GM12874 (cell line): ENCODE measurements around the gene CX3CL1.

Source experiments
- TF ChIP-seq, protein P1 (sequence below): IDR thresholded peaks from 2 replicates; pipeline ENCODE4 v1.5.1; 2011; ENCODE audit warnings: low read depth, mild to moderate bottlenecking, control low read depth, low read length, moderate library complexity; ENCODE audit not compliant: insufficient read depth

CX3CL1 gene

DNA sequence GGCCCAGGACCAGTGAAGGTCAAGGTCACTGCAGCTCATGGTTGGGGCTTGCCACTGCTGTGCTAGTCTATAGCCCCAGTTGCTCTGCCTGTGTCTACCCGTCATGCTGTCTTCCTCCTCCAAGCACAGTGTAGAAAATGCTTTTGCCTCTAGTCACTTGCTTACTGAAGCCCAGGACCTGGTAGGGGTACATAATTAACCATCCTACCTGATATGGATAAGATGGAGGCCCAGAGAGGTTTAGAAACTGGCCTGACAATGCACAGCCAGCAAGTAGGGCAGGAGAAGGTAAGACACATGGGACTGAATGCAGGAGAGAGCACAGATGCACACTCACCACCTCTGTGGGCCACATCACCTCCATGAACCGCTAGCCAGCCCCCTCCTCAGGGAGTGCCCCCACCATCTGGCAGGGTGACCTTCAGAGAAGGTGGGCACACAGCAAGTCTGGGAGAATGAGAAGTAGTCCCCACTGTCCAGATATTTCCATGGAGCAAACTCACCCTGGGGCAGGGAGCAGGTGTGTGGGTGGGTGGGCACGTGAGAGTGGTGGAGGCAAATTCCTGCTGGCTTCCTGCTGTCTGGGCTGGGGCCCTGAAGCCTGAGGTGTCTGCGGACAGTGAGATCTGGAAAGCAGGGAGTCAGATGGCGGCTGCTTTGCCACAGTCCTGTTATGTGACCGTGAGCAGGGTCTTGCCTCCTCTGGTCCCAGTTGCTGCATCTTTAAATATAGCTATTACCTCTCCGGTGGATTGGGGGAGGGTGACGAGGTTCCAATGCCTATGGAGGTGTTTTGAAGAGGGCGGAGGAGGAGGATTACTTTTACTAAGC lies 1.0 kb downstream of the CX3CL1 start:
- TF ChIP-seq, protein P1, sequence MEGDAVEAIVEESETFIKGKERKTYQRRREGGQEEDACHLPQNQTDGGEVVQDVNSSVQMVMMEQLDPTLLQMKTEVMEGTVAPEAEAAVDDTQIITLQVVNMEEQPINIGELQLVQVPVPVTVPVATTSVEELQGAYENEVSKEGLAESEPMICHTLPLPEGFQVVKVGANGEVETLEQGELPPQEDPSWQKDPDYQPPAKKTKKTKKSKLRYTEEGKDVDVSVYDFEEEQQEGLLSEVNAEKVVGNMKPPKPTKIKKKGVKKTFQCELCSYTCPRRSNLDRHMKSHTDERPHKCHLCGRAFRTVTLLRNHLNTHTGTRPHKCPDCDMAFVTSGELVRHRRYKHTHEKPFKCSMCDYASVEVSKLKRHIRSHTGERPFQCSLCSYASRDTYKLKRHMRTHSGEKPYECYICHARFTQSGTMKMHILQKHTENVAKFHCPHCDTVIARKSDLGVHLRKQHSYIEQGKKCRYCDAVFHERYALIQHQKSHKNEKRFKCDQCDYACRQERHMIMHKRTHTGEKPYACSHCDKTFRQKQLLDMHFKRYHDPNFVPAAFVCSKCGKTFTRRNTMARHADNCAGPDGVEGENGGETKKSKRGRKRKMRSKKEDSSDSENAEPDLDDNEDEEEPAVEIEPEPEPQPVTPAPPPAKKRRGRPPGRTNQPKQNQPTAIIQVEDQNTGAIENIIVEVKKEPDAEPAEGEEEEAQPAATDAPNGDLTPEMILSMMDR = no peak

DNA sequence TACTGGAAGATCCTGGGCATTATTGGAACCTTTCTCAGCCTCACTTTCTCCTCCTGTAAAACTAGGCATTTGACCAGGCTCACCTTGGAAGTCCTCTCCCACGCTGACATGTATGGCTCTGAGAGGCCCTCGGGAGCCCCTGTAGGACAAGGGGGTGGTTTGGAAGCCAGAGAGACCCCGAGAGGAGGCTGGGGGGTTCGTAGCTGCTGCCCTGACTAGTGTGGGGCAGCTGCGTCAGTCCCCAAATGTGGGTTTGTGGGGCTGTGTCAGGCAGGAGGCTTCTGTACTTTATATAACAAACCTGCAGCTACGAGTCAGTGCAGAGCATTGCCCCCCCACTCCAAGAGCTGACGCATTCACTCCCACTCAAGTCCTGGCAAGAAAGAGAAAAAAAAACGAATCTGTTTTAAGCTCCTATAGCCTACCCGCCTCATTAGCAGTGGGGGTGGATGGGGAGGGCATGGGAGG lies 1.8 kb downstream of the CX3CL1 start:
- TF ChIP-seq, protein P1 = no peak

DNA sequence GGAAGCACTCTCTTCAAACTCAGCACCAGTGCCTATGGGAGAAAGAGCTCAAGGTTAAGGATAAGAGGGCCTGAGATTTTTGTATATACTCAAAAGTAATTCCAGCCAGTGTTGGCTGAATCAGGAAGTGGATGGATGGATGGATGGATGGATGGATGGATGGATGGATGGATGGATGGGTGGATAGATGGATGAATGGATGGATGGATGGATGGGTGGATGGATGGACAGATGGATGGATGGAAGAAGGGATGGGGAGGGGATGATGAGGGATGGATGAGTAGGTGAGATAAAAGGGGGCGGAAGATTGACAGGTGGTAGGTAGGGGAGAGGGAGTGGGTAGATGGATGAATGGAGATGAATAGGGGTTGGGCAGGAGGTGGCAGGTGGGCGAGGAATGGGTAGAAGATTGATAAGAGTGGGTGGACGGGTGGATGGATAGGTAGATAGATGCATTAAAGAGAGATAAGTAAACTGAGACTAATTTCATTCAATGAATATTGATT lies 4.1 kb downstream of the CX3CL1 start:
- TF ChIP-seq, protein P1 = no peak

DNA sequence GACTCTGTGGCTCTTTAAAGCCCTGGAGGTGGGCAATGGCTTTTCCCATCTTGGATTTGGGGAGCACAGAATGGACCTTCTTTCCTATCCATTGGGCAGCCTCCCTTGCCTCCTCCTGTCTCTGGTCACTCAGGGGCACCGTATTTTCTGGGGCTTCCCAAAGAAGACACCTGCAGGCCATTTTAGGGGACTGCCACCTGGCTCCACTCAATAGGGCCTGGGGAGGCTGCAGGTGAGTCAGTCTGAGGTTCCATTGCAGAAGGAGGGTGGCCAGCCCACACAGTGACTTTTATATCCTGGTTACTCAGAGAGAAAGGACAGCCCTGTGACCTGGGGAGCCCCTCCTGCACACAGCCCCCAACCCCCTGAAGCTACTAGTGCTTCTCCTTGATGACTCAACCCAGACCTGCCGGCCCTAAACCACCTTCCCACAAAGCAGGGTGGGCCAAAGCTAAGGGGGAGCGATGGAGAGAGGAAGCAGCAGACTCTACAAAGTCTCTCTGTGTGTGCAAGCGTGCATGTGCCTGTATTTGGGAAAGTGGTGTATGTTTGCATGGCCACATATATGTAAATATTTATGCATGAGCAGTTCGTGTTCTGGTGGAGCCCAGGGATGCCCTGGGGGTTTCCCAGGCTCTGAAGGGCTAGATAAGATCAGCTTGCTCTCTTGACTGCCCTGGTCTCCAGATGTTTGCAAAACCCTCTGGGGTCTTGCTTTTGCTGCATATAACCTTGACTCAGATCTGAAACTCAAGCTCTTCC lies 5.0 kb downstream of the CX3CL1 start:
- TF ChIP-seq, protein P1 = peak; percentile 18; the same call in 1 of the 2 replicates

DNA sequence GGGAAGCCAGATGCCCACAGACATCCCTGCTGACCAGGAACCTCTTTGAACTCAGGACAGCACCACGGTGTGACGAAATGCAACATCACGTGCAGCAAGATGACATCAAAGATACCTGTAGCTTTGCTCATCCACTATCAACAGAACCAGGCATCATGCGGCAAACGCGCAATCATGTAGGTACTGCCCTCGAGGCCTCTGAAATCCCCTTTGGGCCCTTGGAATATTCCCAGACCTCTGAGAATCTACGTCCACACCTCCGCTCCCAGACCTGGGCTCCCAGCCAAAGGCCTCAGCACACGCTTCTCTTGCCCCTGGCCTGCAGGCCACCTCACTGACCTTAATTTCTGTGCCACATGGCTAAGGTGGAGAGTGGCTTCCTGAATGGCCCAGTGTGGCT lies 7.3 kb downstream of the CX3CL1 start:
- TF ChIP-seq, protein P1 = no peak

DNA sequence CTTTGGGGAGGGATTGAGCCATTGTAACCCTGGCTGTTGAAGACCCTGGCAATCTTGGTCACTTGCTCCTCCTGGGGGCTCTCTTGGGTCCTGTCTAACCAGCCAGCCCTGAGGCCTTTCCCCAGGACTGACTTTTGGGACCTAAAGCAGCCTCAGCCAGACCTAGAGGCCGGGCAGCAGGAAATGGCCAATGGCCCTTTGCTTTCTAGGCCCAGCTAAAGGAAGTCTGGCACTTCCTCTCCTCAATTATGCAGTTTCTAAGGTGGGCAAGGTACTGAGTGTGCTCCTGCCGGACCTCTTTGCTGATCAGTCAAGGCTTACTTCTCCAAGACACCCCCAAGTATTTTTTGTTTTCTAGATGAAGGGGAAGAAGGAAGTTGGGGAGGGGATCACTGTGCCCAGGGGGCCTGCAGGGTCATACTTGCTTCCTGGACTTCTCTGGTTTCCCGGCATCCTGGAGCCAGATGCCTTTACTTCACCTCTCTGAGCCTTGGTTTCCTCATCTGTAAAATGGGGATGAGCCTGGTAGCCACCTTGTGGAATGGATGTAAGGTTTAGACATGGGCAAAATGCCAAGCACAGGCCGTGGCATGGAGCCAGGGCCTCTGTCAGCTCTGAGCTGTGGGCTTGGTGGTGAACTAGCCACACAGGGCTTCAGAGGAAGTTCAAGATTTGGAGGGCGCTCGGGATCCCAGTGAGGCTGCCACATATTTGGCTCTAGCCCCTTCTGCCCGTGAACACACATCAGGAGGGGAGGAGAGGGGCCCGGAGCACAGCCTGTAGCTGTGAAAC lies 8.6 kb downstream of the CX3CL1 start:
- TF ChIP-seq, protein P1 = no peak
